ENCODE results near the gene PEX11G.

PEX11G gene

GRCh38 chr19:7494416-7495098 is 5.7 kb upstream of the PEX11G start:
- Histone ChIP-seq H3K27me3 (ENCODE audit: insufficient read depth, poor library complexity, severe bottlenecking) (no peaks in the 10 kb centered on the region), H3K4me3 (replicated peaks; ENCODE audit: insufficient read depth, low read length) (no peak overlapping the region), H3K27ac (replicated peaks) (no peak overlapping the region)
- no peak for DNase-seq (ENCODE audit: low read depth in 1 of 2, low spot score in 1 of 2)
- no peak for TF ChIP-seq GABPA (IDR thresholded peaks at IDR 0.05; ENCODE audit: low read depth)
- TF ChIP-seq REST (IDR thresholded peaks at IDR 0.05; ENCODE audit: insufficient replicate concordance, low read depth) = no peak
- no peak for TF ChIP-seq POLR2AphosphoS5 (IDR thresholded peaks at IDR 0.05; ENCODE audit: low read depth)
- TF ChIP-seq SPI1 (IDR thresholded peaks at IDR 0.05; ENCODE audit: borderline replicate concordance, low read depth) = no peak
- TF ChIP-seq CTCF (IDR thresholded peaks at IDR 0.05; ENCODE audit: insufficient read depth, low read length) = no peak

GRCh38 chr19:7492558-7492957 is 3.7 kb upstream of the PEX11G start:
- no peak for DNase-seq (ENCODE audit: low read depth in 1 of 2, low spot score in 1 of 2)
- no peak for TF ChIP-seq SPI1 (IDR thresholded peaks at IDR 0.05; ENCODE audit: borderline replicate concordance, low read depth)
- no peak for TF ChIP-seq GABPA (IDR thresholded peaks at IDR 0.05; ENCODE audit: low read depth)
- no peak for TF ChIP-seq REST (IDR thresholded peaks at IDR 0.05; ENCODE audit: insufficient replicate concordance, low read depth)
- no peak for TF ChIP-seq CTCF (IDR thresholded peaks at IDR 0.05; ENCODE audit: insufficient read depth, low read length)
- TF ChIP-seq POLR2AphosphoS5 (IDR thresholded peaks at IDR 0.05; ENCODE audit: low read depth) = no peak
- Histone ChIP-seq H3K4me3 (replicated peaks; ENCODE audit: insufficient read depth, low read length) (no peak overlapping the region), H3K27me3 (ENCODE audit: insufficient read depth, poor library complexity, severe bottlenecking) (no peaks in the 10 kb centered on the region), H3K27ac (replicated peaks) (peak overlapping the region; percentile 55)

- Histone ChIP-seq H3K4me3 (replicated peaks; ENCODE audit: insufficient read depth, low read length) (no peak overlapping the region), H3K27ac (replicated peaks) (peak overlapping the region; percentile 59), H3K27me3 (ENCODE audit: insufficient read depth, poor library complexity, severe bottlenecking) (no peaks in the 10 kb centered on the region)
- DNase-seq (ENCODE audit: low read depth in 1 of 2, low spot score in 1 of 2) = peak; percentile 97 to 98
- TF ChIP-seq REST (IDR thresholded peaks at IDR 0.05; ENCODE audit: insufficient replicate concordance, low read depth) (no peak), GABPA (IDR thresholded peaks at IDR 0.05; ENCODE audit: low read depth) (0 out of 2 replicates have a peak, but pooled peaks have one; percentile 35), POLR2AphosphoS5 (IDR thresholded peaks at IDR 0.05; ENCODE audit: low read depth) (peak; percentile 94), CTCF (IDR thresholded peaks at IDR 0.05; ENCODE audit: insufficient read depth, low read length) (no peak), SPI1 (IDR thresholded peaks at IDR 0.05; ENCODE audit: borderline replicate concordance, low read depth) (no peak)
These were observed 3.3 kb upstream of the PEX11G start for GRCh38 chr19:7492142-7492541.
